NCI-H748 (cell line): ENCODE results near the gene TOP3B.
A peak's percentile ranks its signal among the peaks of the same experiment; 100 is the strongest.

ENCODE experiments used
- DNase-seq: peaks from one replicate; lab custom pipeline; 2025; ENCODE audit not compliant: unreplicated experiment; lab: John Stamatoyannopoulos, UW

The TOP3B gene

DNA sequence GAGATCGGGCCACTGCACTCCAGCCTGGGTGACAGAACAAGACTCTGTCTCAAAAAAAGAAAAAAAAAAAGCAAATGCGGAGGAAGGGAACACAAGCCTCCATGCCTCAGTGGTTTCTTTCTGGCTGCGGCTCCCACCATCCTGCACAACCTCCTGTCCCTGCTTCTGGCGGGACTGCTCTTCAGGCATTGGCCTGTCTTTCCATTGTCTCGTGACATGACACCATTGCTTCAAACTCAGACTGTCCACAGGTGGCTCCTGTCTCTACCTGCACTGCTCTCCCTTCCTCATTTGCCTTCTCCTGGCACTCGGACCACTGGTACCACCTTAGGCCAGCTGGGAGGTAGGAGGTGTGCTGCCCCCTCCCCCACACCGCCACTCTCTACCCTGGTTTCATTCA, 19.3 kb downstream of the TOP3B start:
- no peak for DNase-seq

DNA sequence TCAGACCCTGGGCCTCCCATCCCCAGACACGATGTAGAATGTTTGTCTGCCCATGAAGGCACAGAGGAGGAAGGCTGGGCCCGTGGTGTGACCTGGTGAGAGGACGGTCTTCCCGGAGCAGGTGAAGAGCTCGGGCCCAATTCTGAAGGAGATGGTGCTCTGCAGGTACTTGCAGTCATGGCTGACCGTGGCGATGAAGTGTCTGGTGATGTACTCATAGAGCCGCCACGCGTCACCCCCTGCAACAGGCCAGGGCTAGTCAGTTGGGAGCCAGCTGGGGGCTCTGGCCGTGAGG, 20.0 kb downstream of the TOP3B start:
- no peak for DNase-seq

DNA sequence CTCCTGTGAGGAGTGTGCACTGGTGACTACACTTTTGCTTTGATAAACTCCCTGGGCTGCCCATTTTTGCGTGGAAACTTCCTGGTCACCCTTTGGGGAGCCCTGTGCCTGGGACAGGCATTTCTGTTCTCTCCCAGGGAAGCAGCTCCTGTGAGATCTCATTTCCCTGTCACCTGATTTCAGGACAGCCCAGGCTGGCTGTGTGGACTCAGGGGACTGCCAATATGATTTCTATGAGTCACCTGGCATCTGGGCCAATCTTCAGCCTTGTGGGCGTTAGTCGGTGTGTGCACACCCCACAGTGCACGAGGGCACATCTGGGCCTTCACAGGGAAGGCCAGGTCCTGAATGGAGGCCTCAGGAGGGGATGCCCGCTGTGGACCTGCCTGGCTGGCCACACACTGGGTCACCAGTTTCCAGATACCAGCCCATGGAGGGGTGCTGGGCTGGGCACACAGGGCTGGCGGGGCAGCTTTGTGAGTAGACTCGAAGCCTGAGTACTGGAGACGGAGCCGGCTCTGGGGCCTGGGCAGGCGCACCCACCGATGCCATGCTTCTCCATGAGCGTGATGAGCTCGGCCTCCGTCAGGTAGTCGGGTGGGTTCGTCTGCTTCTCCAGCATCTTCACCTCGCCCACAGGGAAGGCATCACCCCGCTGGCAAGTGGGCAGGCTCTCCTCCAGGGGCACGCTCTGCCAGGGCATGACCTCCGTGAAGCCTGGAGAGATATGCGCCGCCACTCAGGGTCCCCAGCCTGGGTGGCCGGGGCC, 20.5 kb downstream of the TOP3B start:
- DNase-seq = no peak

DNA sequence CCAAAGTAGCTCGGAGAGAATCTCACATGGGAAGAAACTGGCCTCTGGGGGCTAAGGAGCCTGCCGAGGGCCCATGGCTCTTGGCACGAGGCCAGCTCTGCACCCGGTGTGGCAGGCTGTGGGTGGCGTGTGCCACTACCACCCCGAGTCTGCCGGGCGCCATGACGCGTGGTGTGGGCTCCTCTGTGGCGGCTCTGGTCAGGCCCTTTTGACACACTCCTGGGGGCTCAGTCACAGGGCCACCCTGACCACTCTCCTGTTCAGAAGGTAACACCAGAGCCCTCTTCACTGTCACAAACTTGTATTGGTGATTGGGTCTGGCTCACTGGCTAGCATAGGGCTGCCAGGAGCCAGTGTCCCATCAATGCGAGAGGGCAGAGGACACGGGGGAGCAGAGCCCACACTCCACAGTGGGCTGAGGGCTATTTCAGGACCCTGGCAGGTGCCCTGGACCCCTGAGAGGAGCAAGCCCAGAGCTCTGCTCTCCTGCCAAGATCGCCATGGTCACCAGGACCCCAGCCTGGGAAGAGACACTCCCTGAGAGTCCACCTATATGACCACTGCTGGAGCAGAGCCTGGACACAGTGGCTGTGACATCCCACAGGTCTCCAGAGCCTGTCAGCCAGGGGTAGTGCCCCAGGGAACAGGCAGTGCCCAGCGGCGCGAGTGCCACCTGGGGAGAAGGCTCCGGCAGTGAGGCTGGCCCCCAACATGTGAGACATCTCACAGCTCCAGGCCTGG, 21.3 kb downstream of the TOP3B start:
- no peak for DNase-seq

DNA sequence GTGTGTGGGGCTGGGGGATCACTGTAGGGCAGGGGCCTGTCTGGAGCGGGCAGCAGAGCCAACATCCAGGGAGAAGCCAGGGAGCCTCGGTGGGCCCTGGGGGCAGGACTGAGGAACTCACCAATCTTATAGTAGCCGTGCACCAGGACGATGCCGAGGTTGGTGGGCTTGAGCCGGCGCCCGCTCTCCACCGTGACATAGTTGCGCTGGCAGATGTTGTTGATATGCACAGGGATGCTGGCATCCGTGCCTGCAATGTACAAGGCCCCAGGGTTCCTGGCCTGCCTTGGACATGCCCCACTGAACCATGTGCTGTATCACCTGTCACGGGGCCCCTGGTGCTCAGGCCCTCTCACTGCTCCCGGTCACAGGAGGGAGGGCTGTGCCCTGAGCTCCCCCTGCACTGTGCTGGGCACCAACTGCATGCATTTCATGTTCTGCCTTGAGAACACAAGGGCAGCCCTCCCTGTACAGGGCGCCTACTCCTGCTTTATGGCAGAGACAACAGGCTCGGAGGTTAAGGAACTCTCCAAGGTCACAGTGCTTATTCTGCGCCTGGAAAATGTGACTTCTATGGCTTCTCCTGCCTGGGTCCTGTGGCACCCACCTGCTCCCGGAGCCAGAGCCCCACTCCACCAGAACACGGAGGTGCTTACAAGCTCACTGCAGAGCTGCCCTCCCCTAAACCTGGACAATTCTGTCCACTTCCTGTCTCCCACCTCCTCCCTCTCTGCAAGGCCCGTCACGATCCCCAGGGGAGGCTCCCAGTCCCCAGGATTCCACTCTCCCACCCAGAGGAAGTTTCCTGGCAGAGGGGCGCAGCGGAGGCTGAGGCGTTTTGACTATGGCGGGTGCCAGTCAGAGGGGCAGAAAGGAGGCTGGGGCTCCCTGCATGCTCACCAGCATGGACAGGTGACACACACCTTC, 22.1 kb downstream of the TOP3B start:
- no peak for DNase-seq

DNA sequence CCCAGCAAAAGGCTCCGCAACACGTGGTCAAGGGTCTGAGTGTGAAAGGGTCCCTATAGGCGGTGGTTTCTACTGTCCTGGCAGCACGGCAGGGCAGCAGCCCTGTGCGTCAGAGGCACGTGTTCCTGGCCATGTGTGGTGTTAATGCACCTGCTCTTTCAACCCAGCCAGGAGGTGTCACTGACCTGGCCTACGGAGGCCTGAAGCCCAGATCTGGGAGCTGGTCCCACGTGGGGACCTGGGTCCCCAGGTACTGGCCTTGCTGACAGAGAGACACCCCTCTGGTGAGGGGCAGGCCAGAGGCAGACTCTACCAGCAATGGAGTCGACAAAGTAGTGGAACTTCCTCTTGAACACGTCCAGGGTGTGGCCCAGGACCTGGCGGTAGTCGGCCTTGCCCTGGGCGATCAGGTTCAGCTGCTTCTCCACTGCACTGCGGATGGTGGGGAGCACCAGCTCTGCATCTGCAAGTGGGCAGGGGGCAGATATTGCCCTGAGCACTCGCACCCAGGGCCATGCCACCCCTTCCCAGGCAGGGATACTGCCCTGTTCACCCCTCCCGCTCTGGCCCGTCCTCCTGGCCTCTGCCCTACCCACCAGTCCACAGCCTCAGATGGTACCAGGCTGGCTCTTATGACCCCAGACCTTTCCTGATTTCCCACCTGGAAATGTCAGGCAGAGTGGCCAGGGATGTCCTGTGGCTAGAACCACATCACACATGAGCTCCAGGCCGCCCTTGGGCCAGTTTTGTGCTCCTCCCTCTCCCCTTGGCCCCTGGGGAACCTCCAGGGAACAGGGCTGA, 23.1 kb downstream of the TOP3B start:
- DNase-seq = no peak

DNA sequence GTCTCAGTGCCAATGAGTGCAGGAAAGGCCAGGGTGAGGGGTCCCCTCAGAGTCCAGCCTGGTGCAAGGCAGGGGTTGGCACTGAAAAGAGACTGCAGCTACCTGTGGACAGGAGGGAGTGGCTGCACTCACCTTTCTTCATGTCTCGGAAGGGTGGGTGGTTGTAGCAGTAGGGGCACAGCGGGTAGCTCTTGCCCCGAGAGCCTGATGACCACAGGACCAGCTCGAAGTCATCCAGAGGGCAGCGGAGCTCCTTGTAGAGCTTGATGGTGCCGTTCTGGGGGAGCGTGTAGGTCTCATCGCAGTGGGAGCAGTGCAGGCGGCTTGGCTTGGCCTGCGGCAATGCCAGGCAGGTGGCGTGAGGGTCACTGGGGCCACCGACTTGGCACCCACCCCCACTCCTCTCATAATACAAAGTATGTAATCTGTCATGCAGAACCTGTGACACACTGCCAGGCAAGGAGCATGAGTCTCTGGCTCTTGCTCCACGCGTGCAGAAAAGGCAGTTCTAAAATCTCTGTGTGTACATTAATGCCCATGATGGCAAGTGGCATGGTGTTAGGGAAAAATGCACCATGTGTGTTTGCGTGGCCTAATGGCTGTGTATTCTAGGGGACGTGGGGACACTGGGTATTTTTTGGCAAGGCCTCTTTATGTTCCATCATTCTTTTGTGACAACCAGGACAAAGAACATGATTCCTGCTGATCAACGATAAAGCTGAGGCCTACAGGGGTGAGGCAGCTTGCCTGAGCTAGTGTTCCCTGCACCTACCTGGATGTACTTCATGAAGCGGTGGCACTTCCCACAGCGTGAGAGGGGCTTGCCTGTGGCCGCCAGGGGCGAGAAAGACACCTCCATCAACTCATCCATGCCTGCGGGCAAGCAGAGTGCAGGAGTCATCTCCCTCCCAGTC, 24.0 kb downstream of the TOP3B start:
- DNase-seq = no peak

DNA sequence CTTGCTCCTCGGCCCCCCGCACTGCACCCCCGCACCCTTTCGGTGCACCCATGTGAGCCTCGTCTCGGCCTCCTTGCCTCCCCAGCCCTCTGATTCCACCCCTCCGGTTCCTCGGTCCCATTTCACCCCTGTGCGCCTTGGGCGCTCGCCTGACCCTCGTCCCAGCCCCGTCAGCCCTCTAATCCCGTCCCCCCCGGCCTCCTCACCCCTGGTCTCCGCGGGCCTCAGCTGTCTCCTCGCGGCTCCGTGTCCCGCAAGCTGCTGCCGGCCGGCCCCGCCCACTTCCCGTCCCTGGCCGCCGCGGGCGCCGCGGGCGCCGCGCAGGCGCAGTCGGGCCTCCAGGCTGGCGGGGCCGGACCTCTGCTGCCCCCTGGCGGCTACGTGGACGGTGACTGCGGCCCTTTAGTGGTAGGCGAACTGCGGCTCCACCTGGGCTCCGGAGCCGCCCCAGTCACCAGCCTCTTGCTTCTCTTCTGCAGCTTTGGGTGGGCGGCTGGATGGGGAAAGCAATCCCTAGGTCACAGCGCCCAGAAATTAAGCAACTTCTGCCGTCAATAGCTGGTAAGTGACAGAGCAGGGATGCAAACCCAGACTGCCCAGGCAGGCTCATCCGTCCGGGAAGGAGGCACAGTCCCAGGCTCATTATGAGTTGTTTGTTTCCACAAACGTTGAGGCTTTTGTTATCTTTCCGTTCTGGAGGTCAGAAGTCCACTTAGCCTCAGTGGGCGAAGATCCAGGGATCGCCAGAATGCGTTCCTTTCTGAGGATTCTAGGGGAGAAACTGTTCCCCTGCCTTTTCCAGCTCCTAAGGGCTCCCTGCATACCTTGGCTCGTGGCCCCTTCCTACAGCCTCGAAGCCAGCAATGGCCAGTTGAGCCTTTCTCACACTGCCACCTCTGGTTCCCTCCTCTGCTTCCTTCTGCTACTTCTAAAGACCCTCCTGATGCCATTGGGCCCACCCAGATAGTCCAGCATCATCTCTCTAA, 29.7 kb downstream of the TOP3B start, which contains the start of gene PPM1F:
TSS of gene PPM1F (minus strand) at position 263 of the 986 bp plus-strand sequence. CDS start 6,800 bp downstream, outside the sequence.
- peak; percentile 67 for DNase-seq

DNA sequence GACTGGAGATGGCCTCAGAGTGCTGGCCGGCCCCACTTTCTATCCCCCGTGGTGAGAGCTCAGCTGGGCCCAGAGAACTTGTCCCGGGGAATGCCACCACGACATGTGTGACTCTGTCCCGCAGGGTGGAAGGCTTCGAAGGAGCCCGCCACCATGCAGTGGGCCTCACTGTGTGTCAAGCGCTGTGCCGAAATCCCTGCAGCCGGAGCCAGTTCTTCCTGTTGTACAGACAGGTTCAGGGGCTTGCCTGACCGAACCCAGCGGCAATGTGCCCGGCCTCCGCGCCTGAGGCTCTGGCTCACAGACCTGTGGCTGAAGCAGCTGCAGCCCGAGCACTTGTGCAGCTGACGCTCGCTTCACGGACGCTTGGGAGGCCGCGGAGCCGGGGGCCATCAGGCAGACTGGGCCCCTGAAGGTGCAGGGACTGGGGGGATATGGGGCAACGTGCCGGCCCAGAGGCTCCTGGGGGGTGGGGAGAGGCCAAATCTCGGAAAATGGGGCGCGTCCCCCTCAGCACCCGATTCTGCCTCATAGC, 30.6 kb downstream of the TOP3B start:
- DNase-seq = peak; percentile 46

DNA sequence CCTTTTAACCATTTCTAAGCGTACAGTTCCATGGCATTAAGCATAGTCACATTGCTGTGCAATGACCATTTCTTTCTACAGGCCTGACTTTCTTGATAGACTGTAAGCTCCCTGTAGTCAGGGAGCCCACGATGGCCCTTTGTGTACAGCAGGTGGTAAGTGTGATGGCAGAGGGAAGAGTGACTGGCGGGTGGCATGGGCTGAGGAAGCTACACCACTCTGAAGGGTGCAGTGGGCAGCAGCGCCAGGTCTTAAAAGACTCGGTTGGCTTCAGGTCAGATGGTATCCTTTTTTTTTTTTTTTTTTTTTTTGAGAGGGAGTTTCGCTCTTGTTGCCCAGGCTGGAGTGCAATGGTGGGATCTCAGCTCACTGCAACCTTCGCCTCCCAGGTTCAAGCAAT, 31.5 kb downstream of the TOP3B start:
- no peak for DNase-seq

DNA sequence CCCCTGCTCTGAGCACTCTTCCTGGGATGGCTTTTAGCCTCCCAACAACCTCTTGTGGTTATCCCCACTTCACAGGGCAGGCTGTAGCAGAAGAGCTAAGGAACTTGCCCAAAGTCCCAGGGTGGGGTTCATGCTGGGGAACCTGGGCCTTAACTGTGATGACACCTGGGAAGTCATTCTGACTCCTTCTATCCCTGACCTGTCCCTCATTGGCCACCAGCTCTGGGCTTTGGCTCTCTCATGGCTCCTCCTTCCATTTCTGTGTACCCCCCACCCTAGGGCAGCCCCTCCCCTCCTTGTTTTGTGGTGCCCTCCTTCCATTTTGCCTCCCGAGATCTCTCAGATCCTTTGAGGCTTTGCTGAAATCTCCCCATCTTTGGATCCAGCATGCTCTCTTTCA, 32.6 kb downstream of the TOP3B start:
- DNase-seq = no peak

DNA sequence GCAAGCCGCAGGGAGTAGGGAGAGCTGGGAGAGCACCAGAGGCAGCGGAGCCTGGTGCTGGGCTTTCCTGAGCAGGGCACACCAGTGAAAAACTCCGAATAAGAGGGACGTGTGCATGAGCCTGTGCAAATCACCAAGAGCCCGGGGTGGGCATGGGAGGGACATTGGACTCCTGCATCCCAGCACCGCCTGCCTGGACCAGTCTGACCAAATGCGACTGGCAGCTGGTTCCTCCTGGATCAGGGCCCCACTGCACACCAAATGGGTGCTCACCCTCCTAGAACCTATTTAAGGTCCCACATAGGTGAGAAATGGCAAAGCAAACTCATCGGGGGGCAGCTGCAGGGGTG, 33.0 kb downstream of the TOP3B start:
- no peak for DNase-seq

DNA sequence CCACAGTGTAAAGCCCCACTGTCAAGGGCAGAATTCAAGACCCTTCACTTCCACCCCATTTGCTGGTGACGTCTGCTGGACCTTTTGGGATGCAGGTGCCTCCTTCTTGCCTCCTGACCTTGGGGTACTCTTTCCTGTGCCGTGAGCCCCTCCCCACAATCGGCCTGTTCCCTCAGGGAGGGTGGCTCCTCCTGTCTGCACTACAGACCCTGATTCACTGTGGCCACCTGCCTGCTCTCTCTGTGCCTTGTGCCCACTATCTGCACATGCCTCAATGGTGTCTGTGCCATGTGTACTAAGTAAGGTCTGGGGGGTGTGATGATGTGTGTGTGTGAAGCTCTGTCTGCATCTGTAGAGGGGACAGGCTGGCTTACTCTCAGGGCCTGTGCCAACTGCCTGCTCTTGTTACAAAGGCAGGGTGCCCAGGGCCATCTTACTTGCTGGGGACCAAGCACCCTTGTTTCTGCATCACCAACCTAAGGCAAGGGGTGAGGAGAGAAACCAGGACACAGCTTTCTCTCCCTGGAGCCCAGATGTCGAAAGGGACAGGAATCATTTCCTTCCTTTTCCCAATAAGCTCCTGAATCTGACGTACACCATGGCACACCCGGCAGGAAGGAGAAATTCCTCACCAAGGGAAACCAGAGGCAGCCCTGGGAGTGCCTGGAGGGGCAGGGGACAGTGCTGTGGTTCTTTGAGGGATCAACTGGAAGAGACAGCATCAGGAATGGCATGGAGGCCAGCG, 33.6 kb downstream of the TOP3B start:
- no peak for DNase-seq

DNA sequence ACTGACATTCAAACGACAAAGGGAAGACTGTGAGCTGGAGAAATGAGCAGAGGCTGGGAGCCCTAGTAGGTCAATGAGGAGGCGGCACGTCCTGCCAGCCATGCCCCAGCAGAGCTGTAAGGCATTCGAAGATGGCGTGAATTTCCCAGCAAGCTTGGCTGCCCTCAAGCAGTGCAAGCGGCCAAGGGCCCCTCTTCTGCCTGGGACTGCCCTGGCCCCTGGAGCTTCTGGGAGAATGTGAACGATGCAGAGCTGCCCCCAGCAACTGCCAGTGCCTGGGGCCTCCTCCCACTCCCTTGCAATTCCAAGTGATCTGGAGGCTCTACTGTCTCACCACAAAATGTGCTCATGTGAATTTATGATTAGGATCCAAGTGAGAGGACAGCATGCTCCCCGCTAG, 34.2 kb downstream of the TOP3B start:
- DNase-seq = no peak

DNA sequence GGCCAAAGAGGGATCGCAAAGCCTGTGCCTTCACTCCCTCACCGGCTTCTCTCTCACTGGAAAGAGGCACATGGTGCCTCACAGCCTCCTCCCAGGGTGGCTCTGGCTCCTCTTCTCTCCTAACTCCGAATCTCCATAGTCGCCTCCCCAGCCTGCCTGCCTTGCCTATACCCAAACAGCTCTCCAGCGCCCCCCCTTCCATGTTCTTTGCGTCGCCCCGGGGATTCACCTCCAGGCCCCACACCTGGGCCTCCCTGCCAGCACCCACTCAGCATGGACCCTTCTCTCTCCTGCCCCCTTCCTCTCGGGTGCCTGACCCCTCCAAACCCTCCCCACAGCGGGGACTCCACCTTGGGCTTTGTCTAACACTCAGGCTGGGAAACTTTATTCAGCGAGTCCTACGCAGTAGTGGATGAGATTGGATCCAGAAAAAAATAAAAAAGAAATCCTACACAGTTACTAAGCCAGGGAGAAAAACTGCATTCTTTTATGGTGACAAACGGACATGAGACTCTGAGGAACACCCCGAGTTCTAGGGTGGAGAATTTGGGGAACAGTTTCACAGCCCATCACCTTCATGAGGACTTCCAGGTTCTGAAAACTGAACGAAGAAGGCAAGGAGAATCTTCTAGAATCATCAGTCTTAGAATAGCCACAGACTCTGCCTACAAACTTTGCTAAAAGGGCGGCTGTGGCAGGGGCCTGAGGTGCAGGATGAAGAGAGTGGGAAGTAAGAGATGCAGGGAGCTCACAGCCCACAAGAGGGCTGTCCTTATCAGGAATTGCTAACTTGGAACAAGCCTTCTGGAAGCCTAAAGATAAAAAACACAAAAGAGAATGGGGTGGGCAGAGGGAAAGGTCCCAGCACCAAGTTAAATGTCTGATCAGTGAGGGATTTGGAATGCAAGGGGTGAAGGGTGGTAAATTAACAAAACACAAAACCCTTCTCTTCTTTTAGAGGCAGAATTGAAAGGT, 35.3 kb downstream of the TOP3B start:
- no peak for DNase-seq

DNA sequence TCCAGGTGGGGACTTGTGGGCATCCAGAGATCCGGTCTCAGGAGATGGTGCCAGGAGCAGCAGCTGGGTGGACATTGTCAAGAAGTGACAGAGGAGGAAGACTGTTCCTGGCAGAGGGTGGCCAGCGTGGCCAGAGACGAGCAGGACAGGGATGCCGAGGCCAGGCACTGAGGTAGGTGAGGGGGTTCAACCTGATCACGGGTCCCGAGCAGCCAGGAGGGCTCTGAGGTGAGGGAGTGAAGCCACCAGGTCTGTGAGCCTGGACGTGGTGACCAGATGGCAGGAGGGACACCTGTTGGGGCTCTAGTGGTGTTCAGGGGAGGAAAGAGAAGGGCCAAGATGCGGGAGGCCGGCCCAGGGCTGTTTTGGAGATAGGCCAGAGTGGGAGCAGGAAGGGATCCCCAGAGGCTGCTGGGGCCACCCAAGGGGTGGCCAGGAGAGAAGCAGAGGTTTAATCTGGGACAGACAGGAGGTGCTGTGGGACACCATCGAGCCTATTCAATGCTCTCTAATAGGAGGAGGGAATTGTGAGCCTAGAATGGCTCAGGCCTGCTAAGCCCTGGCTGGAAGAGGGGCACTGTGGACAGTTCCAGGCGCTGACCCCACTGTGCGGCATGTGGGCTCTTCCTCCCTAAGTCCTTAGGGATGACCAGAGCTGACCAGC, 36.2 kb downstream of the TOP3B start:
- DNase-seq = no peak
